ENCODE data around the gene NECAB2. TPM values are rescaled to one million over a fixed set of nuclear protein-coding genes. Genes with fewer than 3 reads are reported as not detected.
A peak's percentile ranks its signal among the peaks of the same experiment; 100 is the strongest.

NECAB2 gene
- total RNA-seq, 2 donors from 2014 or later: 0.58 TPM; not detected in 1

- Mint-ChIP-seq H3K27me3 (ENCODE audit: low read depth) (no peaks in the 10 kb centered on the region), H3K4me3 (no peak overlapping the region), H3K27ac (no peak overlapping the region), H3K4me1 (ENCODE audit: low read depth) (no peaks in the 10 kb centered on the region), H3K36me3 (ENCODE audit: insufficient read depth in 2 of 2) (no peaks in the 10 kb centered on the region), H3K9me3 (peaks cover 0 to 2% of the 10 kb centered on the region in 2 donors)
- no peak for ATAC-seq (replicated peaks in 1 of 2)
- no peak for DNase-seq
Measured at GRCh38 chr16:83983491-83983890, 15.4 kb downstream of the NECAB2 start.

GRCh38 chr16:83989300-83989699, 21.3 kb downstream of the NECAB2 start:
- DNase-seq (no peak), ATAC-seq (replicated peaks in 1 of 2) (no peak)
- H3K9me3 Mint-ChIP-seq: no peaks in the 10 kb centered on the region
- no peak overlapping the region for H3K4me3 Mint-ChIP-seq
- no peak overlapping the region for H3K27ac Mint-ChIP-seq
- peaks cover 20% of the 10 kb centered on the region for H3K27me3 Mint-ChIP-seq (ENCODE audit: low read depth)
- H3K36me3 Mint-ChIP-seq (ENCODE audit: insufficient read depth in 2 of 2): no peaks in the 10 kb centered on the region
- H3K4me1 Mint-ChIP-seq (ENCODE audit: low read depth): no peaks in the 10 kb centered on the region

- no peak overlapping the region for H3K4me3 Mint-ChIP-seq
- ATAC-seq (replicated peaks in 1 of 2) (no peak), DNase-seq (no peak)
- H3K4me1 Mint-ChIP-seq (ENCODE audit: low read depth): peaks cover 2% of the 10 kb centered on the region
- H3K27me3 Mint-ChIP-seq (ENCODE audit: low read depth): peaks cover 32% of the 10 kb centered on the region
- no peaks in the 10 kb centered on the region for H3K36me3 Mint-ChIP-seq (ENCODE audit: insufficient read depth in 2 of 2)
- H3K27ac Mint-ChIP-seq: no peak overlapping the region
- H3K9me3 Mint-ChIP-seq: no peaks in the 10 kb centered on the region
Measured at GRCh38 chr16:83990492-83990891, 22.4 kb downstream of the NECAB2 start.

- no peaks in the 10 kb centered on the region for H3K36me3 Mint-ChIP-seq (ENCODE audit: insufficient read depth in 2 of 2)
- ATAC-seq (replicated peaks in 1 of 2) (no peak), DNase-seq (no peak)
- peaks cover 4% of the 10 kb centered on the region for H3K4me1 Mint-ChIP-seq (ENCODE audit: low read depth)
- H3K9me3 Mint-ChIP-seq: no peaks in the 10 kb centered on the region
- H3K27me3 Mint-ChIP-seq (ENCODE audit: low read depth): peaks cover 43% of the 10 kb centered on the region
- H3K27ac Mint-ChIP-seq: no peak overlapping the region
- no peak overlapping the region for H3K4me3 Mint-ChIP-seq
Measured at GRCh38 chr16:83992624-83993023, 24.6 kb downstream of the NECAB2 start.

- no peak overlapping the region for H3K27ac Mint-ChIP-seq
- H3K4me3 Mint-ChIP-seq: no peak overlapping the region
- peaks cover 40% of the 10 kb centered on the region for H3K27me3 Mint-ChIP-seq (ENCODE audit: low read depth)
- no peaks in the 10 kb centered on the region for H3K9me3 Mint-ChIP-seq
- DNase-seq: no peak
- no peaks in the 10 kb centered on the region for H3K36me3 Mint-ChIP-seq (ENCODE audit: insufficient read depth in 2 of 2)
- ATAC-seq (replicated peaks in 1 of 2): peak; percentile 43 to 58
- H3K4me1 Mint-ChIP-seq (ENCODE audit: low read depth): peaks cover 4% of the 10 kb centered on the region
Measured at GRCh38 chr16:83994087-83994486, 26.0 kb downstream of the NECAB2 start.

GRCh38 chr16:83994703-83995102, 26.7 kb downstream of the NECAB2 start:
- Mint-ChIP-seq H3K9me3 (no peaks in the 10 kb centered on the region), H3K4me1 (ENCODE audit: low read depth) (peaks cover 4% of the 10 kb centered on the region), H3K27ac (no peak overlapping the region), H3K4me3 (no peak overlapping the region), H3K36me3 (ENCODE audit: insufficient read depth in 2 of 2) (no peaks in the 10 kb centered on the region), H3K27me3 (ENCODE audit: low read depth) (peaks cover 34% of the 10 kb centered on the region)
- no peak for ATAC-seq (replicated peaks in 1 of 2)
- DNase-seq: no peak

- no peak overlapping the region for H3K27ac Mint-ChIP-seq
- no peaks in the 10 kb centered on the region for H3K36me3 Mint-ChIP-seq (ENCODE audit: insufficient read depth in 2 of 2)
- no peak for ATAC-seq (replicated peaks in 1 of 2)
- no peaks in the 10 kb centered on the region for H3K9me3 Mint-ChIP-seq
- DNase-seq: no peak
- H3K4me1 Mint-ChIP-seq (ENCODE audit: low read depth): peaks cover 4% of the 10 kb centered on the region
- H3K27me3 Mint-ChIP-seq (ENCODE audit: low read depth): peaks cover 31% of the 10 kb centered on the region
- H3K4me3 Mint-ChIP-seq: no peak overlapping the region
Measured at GRCh38 chr16:83995754-83996153, 27.7 kb downstream of the NECAB2 start.

GRCh38 chr16:83996481-83997252, 28.6 kb downstream of the NECAB2 start:
- H3K9me3 Mint-ChIP-seq: no peaks in the 10 kb centered on the region
- H3K4me1 Mint-ChIP-seq (ENCODE audit: low read depth): peaks cover 4% of the 10 kb centered on the region
- ATAC-seq (replicated peaks in 1 of 2): no peak
- DNase-seq: no peak
- H3K36me3 Mint-ChIP-seq (ENCODE audit: insufficient read depth in 2 of 2): no peaks in the 10 kb centered on the region
- H3K4me3 Mint-ChIP-seq: no peak overlapping the region
- H3K27me3 Mint-ChIP-seq (ENCODE audit: low read depth): peaks cover 31% of the 10 kb centered on the region
- H3K27ac Mint-ChIP-seq: no peak overlapping the region

- no peak for ATAC-seq (replicated peaks in 1 of 2)
- Mint-ChIP-seq H3K4me3 (no peak overlapping the region), H3K27me3 (ENCODE audit: low read depth) (peaks cover 24% of the 10 kb centered on the region), H3K36me3 (ENCODE audit: insufficient read depth in 2 of 2) (no peaks in the 10 kb centered on the region), H3K9me3 (no peaks in the 10 kb centered on the region), H3K27ac (no peak overlapping the region), H3K4me1 (ENCODE audit: low read depth) (peaks cover 4% of the 10 kb centered on the region)
- no peak for DNase-seq
Measured at GRCh38 chr16:83998091-83998490, 30.0 kb downstream of the NECAB2 start.

GRCh38 chr16:84000989-84001642, 33.1 kb downstream of the NECAB2 start:
- no peak overlapping the region for H3K4me3 Mint-ChIP-seq
- ATAC-seq (replicated peaks in 1 of 2): no peak
- peaks cover 5% of the 10 kb centered on the region for H3K27me3 Mint-ChIP-seq (ENCODE audit: low read depth)

GRCh38 chr16:84001726-84002125, 33.7 kb downstream of the NECAB2 start:
- ATAC-seq (replicated peaks in 1 of 2): no peak
- H3K4me3 Mint-ChIP-seq: no peak overlapping the region
- DNase-seq: no peak
- H3K9me3 Mint-ChIP-seq: no peaks in the 10 kb centered on the region
- H3K27ac Mint-ChIP-seq: no peak overlapping the region
- no peaks in the 10 kb centered on the region for H3K4me1 Mint-ChIP-seq (ENCODE audit: low read depth)
- H3K36me3 Mint-ChIP-seq (ENCODE audit: insufficient read depth in 2 of 2): no peaks in the 10 kb centered on the region
- H3K27me3 Mint-ChIP-seq (ENCODE audit: low read depth): no peaks in the 10 kb centered on the region

More at GRCh38 chr16:84000989-84001642, 33.1 kb downstream of the NECAB2 start:
- no peak for DNase-seq
- Mint-ChIP-seq H3K36me3 (ENCODE audit: insufficient read depth in 2 of 2) (no peaks in the 10 kb centered on the region), H3K4me1 (ENCODE audit: low read depth) (no peaks in the 10 kb centered on the region), H3K27ac (no peak overlapping the region), H3K9me3 (no peaks in the 10 kb centered on the region)

- Mint-ChIP-seq H3K27ac (no peak overlapping the region), H3K9me3 (no peaks in the 10 kb centered on the region), H3K36me3 (ENCODE audit: insufficient read depth in 2 of 2) (no peaks in the 10 kb centered on the region), H3K4me1 (ENCODE audit: low read depth) (no peaks in the 10 kb centered on the region), H3K27me3 (ENCODE audit: low read depth) (no peaks in the 10 kb centered on the region), H3K4me3 (no peak overlapping the region)
- DNase-seq (no peak), ATAC-seq (replicated peaks in 1 of 2) (no peak)
Measured at GRCh38 chr16:84003038-84003437, 35.0 kb downstream of the NECAB2 start.

GRCh38 chr16:84004442-84004841, 36.4 kb downstream of the NECAB2 start:
- H3K36me3 Mint-ChIP-seq (ENCODE audit: insufficient read depth in 2 of 2): no peaks in the 10 kb centered on the region
- H3K27ac Mint-ChIP-seq: no peak overlapping the region
- H3K27me3 Mint-ChIP-seq (ENCODE audit: low read depth): no peaks in the 10 kb centered on the region

More at GRCh38 chr16:84004442-84004841, 36.4 kb downstream of the NECAB2 start:
- no peak for DNase-seq
- Mint-ChIP-seq H3K9me3 (no peaks in the 10 kb centered on the region), H3K4me3 (no peak overlapping the region), H3K4me1 (ENCODE audit: low read depth) (no peaks in the 10 kb centered on the region)
- no peak for ATAC-seq (replicated peaks in 1 of 2)
